IMR-90 (cell line): ENCODE data around the gene DOK3. TPM values are rescaled to one million over a fixed set of nuclear protein-coding genes. Genes with fewer than 3 reads are reported as not detected.

Experiments
- ATAC-seq: fragments of 200-7000 bp; cut with Tn5 transposase; 2 replicates; pipeline ENCODE4 v1.9.1; 2020; ENCODE audit warnings: low read depth, mild to moderate bottlenecking, moderate library complexity
- BruUV-seq: library from RNA; stranded (reverse); fragments of 400-500 nt; replicated peaks from 2 replicates; lab custom pipeline; 2021; lab: Mats Ljungman, UMichigan
- CTCF ChIA-PET: fragments of 300-600 bp; formaldehyde crosslinking; extraction: SDS; loops from one replicate; lab custom pipeline; 2021; ENCODE audit warnings: antibody characterized with exemption; lab: Yijun Ruan, JAX
- POLR2A ChIA-PET: fragments of 300-600 bp; sonication (Branson Sonifier 250); formaldehyde crosslinking; loops from one replicate; lab custom pipeline; 2022; ENCODE audit warnings: antibody characterized with exemption; ENCODE audit not compliant: unreplicated experiment; lab: Charles Lee
- DNase-seq: peaks from one replicate; pipeline ENCODE4 v3.0.0; 2013
- H2AFZ ChIP-seq: replicated peaks from 2 replicates; pipeline ENCODE3; 2013; ENCODE audit warnings: low read length, mild to moderate bottlenecking; ENCODE audit not compliant: poor library complexity
- H2AK5ac ChIP-seq: 2 replicates; pipeline ENCODE4 v1.6.1; 2013; ENCODE audit warnings: low read depth, low read length, inconsistent platforms
- H2AK9ac ChIP-seq: replicated peaks from 2 replicates; pipeline ENCODE3; 2013; ENCODE audit warnings: mild to moderate bottlenecking, low read depth, low read length, moderate library complexity; ENCODE audit not compliant: poor library complexity
- H2BK120ac ChIP-seq: 2 replicates; pipeline ENCODE4 v1.6.1; 2013; ENCODE audit warnings: low read depth, low read length, inconsistent platforms
- H2BK15ac ChIP-seq: 3 replicates; pipeline ENCODE4 v1.6.1; 2013; ENCODE audit warnings: low read depth, low read length, inconsistent platforms
- H2BK20ac ChIP-seq: 2 replicates; pipeline ENCODE4 v1.6.1; 2013; ENCODE audit warnings: low read depth, mild to moderate bottlenecking, inconsistent platforms, low read length, moderate library complexity
- H2BK5ac ChIP-seq: 2 replicates; pipeline ENCODE4 v1.6.1; 2013; ENCODE audit warnings: mild to moderate bottlenecking, low read depth, low read length, inconsistent platforms; ENCODE audit not compliant: poor library complexity, severe bottlenecking
- H3K14ac ChIP-seq: replicated peaks from 2 replicates; pipeline ENCODE4 v1.6.1; 2013; ENCODE audit warnings: low read depth, low read length, inconsistent platforms
- H3K18ac ChIP-seq: 2 replicates; pipeline ENCODE4 v1.6.1; 2013; ENCODE audit warnings: low read depth, low read length, control low read depth
- H3K23ac ChIP-seq: 2 replicates; pipeline ENCODE4 v1.6.1; 2013; ENCODE audit warnings: low read depth, low read length, inconsistent platforms
- H3K27ac ChIP-seq: 2 replicates; pipeline ENCODE4 v1.5.1; 2013; ENCODE audit warnings: mild to moderate bottlenecking, control low read depth, low read length; ENCODE audit not compliant: insufficient read depth
- H3K27me3 ChIP-seq: 2 replicates; pipeline ENCODE4 v1.6.1; 2013; ENCODE audit warnings: low read length; ENCODE audit not compliant: control insufficient read depth, insufficient read depth
- H3K36me3 ChIP-seq: 2 replicates; pipeline ENCODE4 v1.6.1; 2013; ENCODE audit warnings: low read length, mixed read lengths; ENCODE audit not compliant: control insufficient read depth, insufficient read depth
- H3K4ac ChIP-seq: 2 replicates; pipeline ENCODE4 v1.6.1; 2013; ENCODE audit warnings: low read depth, low read length, inconsistent platforms
- H3K4me1 ChIP-seq: 2 replicates; pipeline ENCODE4 v1.6.1; 2013; ENCODE audit warnings: low read length, mixed read lengths; ENCODE audit not compliant: control insufficient read depth, insufficient read depth
- H3K4me2 ChIP-seq: 2 replicates; pipeline ENCODE4 v1.6.1; 2013; ENCODE audit warnings: low read depth, mild to moderate bottlenecking, control low read depth, low read length, moderate library complexity
- H3K4me3 ChIP-seq: 2 replicates; pipeline ENCODE4 v1.5.1; 2013; ENCODE audit warnings: low read depth, mild to moderate bottlenecking, control low read depth, low read length, moderate library complexity; ENCODE audit not compliant: insufficient read depth
- H3K56ac ChIP-seq: 2 replicates; pipeline ENCODE4 v1.6.1; 2013; ENCODE audit warnings: low read length, inconsistent platforms; ENCODE audit not compliant: insufficient read depth; ENCODE audit errors: extremely low read depth
- H3K79me1 ChIP-seq, 2 experiments: 2 replicates each; pipeline ENCODE4 v1.6.1; 2013; ENCODE audit warnings: low read length in 2 of 2, inconsistent platforms in 1 of 2, low read depth in 1 of 2
- H3K9ac ChIP-seq: 2 replicates; pipeline ENCODE4 v1.6.1; 2013; ENCODE audit warnings: low read depth, low read length, control low read depth
- H3K9me1 ChIP-seq: 2 replicates; pipeline ENCODE4 v1.6.1; 2013; ENCODE audit warnings: low read length, inconsistent platforms; ENCODE audit not compliant: insufficient read depth
- H3K9me3 ChIP-seq: 2 replicates; pipeline ENCODE4 v1.6.1; 2013; ENCODE audit warnings: low read length; ENCODE audit not compliant: control insufficient read depth, insufficient read depth
- H4K20me1 ChIP-seq: 2 replicates; pipeline ENCODE4 v1.6.1; 2013; ENCODE audit warnings: low read length, inconsistent platforms; ENCODE audit not compliant: insufficient read depth
- H4K5ac ChIP-seq: 2 replicates; pipeline ENCODE4 v1.6.1; 2013; ENCODE audit warnings: mild to moderate bottlenecking, low read depth, low read length, control low read depth
- H4K8ac ChIP-seq, 2 experiments: 2 replicates each; pipeline ENCODE4 v1.6.1; 2013; ENCODE audit warnings: low read depth in 2 of 2, low read length in 2 of 2, control low read depth in 1 of 2, inconsistent platforms in 1 of 2
- H4K91ac ChIP-seq: 2 replicates; pipeline ENCODE4 v1.6.1; 2013; ENCODE audit warnings: low read depth, low read length, inconsistent platforms; ENCODE audit not compliant: insufficient read depth
- BHLHE40 ChIP-seq: fragments of 150-350 bp; IDR thresholded peaks from 2 replicates; pipeline ENCODE4 v1.6.1; 2016; ENCODE audit warnings: mild to moderate bottlenecking, low read depth, low read length
- MAFK ChIP-seq: IDR thresholded peaks from 2 replicates; pipeline ENCODE4 v1.6.1; 2012; ENCODE audit warnings: low read depth, low read length, improper control_type of control experiment
- WGBS, 2 experiments: methylation state at CpG; one replicate each; pipeline versions ENCODE4 v1.1.5 to v1.1.7; 2013; ENCODE audit warnings: missing lambda C conversion rate in 2 of 2; ENCODE audit not compliant: insufficient read length in 1 of 2; ENCODE audit errors: extremely low coverage in 2 of 2; 5-methylcytosine and 5-hydroxymethylcytosine counted together
- dilution Hi-C: fragments of 300-500 bp; cut with HindIII; formaldehyde crosslinking; loops from one replicate; pipeline ENCODE4 v1.14.3; 2018; ENCODE audit warnings: low sequenced_read_pairs; ENCODE audit not compliant: unreplicated experiment
- in situ Hi-C: fragments of 300-500 bp; cut with MboI; formaldehyde crosslinking; loops from 3 replicates; pipeline ENCODE4 v1.14.3; 2019; ENCODE audit warnings: low sequenced_read_pairs, inconsistent platforms, mixed read lengths
- intact Hi-C: fragments of 100-400 bp; cut with micrococcal nuclease; formaldehyde crosslinking; loops from 2 replicates; pipeline ENCODE4 v1.10.0; 2022
- polyA plus RNA-seq, 3 experiments: library from polyadenylated mRNA; depleted of rRNA; stranded (reverse); fragments of >200 nt; gene quantifications; 2 replicates each; pipeline ENCODE4 v1.2.3, GENCODE V29; 2012; ENCODE audit warnings: low replicate concordance in 1 of 3
- total RNA-seq: library from RNA; depleted of rRNA; stranded (reverse); fragments of >200 nt; gene quantifications from 2 replicates; pipeline ENCODE4 v1.2.3, GENCODE V29; 2012

DOK3 gene
- total and polyA plus RNA-seq, 2 of the 4 experiments (the other 2 are of a cell fraction) = 0.54 to 3.9 TPM

GRCh38 chr5:177474002-177474476 lies 35.6 kb downstream of the DOK3 start:
- Histone ChIP-seq H3K9me1 (peaks cover 34% of the 10 kb centered on the region), H3K4ac (peak overlapping the region; percentile 67), H3K79me1 (peaks cover 11 to 36% of the 10 kb centered on the region in 2 experiments; a peak in 3 of 4 replicates), H3K27me3 (no peaks in the 10 kb centered on the region), H4K91ac (peak overlapping the region; percentile 60; the same call in 1 of the 2 replicates), H3K36me3 (peaks cover 17% of the 10 kb centered on the region), H3K9me3 (no peaks in the 10 kb centered on the region), H4K20me1 (peaks cover 53% of the 10 kb centered on the region), H2BK15ac (peak overlapping the region; percentile 25; the same call in 1 of the 3 replicates), H3K14ac (peak overlapping the region; percentile 79; the same call in 1 of the 2 replicates), H3K9ac (no peak overlapping the region), H2AK9ac (peak overlapping the region; percentile 89), H2BK120ac (0 out of 2 replicates have a peak overlapping the region, but pooled peaks have one; percentile 5), H2AFZ (peak overlapping the region; percentile 76), H3K4me3 (no peak overlapping the region), H3K23ac (no peak overlapping the region), H2BK20ac (peak overlapping the region; percentile 9; the same call in 1 of the 2 replicates), H4K8ac (peak overlapping the region; percentile 35 to 64; a peak in 3 of 4 replicates), H2AK5ac (peak overlapping the region; percentile 89), H4K5ac (peak overlapping the region; percentile 77), H2BK5ac (no peak overlapping the region), H3K56ac (no peak overlapping the region), H3K27ac (peak overlapping the region; percentile 40), H3K4me1 (peaks cover 41% of the 10 kb centered on the region), H3K18ac (no peak overlapping the region), H3K4me2 (peak overlapping the region; percentile 34; the same call in 1 of the 2 replicates)
- DNase-seq (no peak), ATAC-seq (no peak)
- intact Hi-C loops = no loop called here
- in situ Hi-C loops = no loop called here
- no TSS peak for BruUV-seq
- 41% methylated on average over 4 of the region's 7 CpGs; no CpG with 5 or more reads in 1 of the 2 experiments for WGBS, 2 experiments
- dilution Hi-C loops = no loop called here
- TF ChIP-seq MAFK (no peak), BHLHE40 (peak; percentile 38; the same call in 1 of the 2 replicates)
- ChIA-PET POLR2A (no interaction called here), CTCF (no interaction called here)
